Measurements from ENCODE around the gene SIL1.
"Not testable (repeated sequence)": the region's sequence is repeated elsewhere in the genome, so short reads cannot be mapped to it uniquely, and the experiment has no call there.

The SIL1 gene

DNA sequence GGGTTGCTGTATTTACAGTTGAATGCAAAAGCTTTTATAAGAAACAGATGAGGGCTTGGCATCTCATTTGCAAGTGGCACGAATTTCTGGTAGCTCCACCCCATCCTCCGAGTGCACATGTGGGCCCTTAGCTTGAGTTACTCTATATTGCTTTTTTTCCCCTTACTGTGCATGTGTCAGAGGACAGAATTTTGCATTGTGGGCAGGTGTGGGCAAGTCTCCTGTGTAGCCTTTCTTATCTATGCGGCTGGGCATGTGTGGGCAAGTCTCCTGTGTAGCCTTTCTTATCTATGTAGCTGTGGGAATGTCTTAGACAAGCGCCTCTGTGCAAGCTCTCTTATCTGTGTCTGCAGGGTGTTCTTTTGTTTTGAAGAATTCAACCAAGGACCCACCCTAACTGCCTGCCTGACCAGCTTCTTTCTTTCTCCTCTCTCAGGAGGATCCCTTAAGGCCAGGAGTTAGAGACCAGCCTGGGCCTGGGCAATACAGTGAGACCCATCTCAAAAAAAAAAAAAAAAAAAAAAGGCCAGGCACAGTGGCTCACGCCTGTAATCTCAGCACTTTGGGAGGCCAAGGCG, 34.1 kb upstream of the SIL1 start:
- TF ChIP-seq, protein P1, sequence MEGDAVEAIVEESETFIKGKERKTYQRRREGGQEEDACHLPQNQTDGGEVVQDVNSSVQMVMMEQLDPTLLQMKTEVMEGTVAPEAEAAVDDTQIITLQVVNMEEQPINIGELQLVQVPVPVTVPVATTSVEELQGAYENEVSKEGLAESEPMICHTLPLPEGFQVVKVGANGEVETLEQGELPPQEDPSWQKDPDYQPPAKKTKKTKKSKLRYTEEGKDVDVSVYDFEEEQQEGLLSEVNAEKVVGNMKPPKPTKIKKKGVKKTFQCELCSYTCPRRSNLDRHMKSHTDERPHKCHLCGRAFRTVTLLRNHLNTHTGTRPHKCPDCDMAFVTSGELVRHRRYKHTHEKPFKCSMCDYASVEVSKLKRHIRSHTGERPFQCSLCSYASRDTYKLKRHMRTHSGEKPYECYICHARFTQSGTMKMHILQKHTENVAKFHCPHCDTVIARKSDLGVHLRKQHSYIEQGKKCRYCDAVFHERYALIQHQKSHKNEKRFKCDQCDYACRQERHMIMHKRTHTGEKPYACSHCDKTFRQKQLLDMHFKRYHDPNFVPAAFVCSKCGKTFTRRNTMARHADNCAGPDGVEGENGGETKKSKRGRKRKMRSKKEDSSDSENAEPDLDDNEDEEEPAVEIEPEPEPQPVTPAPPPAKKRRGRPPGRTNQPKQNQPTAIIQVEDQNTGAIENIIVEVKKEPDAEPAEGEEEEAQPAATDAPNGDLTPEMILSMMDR (conservative IDR thresholded peaks at IDR 0.05; ENCODE audit: low read depth, low read length), result no peak
- no peak for DNase-seq (ENCODE audit: low read depth)
- no peak overlapping the region for H3K4me3 ChIP-seq (ENCODE audit: low read depth, low read length)

DNA sequence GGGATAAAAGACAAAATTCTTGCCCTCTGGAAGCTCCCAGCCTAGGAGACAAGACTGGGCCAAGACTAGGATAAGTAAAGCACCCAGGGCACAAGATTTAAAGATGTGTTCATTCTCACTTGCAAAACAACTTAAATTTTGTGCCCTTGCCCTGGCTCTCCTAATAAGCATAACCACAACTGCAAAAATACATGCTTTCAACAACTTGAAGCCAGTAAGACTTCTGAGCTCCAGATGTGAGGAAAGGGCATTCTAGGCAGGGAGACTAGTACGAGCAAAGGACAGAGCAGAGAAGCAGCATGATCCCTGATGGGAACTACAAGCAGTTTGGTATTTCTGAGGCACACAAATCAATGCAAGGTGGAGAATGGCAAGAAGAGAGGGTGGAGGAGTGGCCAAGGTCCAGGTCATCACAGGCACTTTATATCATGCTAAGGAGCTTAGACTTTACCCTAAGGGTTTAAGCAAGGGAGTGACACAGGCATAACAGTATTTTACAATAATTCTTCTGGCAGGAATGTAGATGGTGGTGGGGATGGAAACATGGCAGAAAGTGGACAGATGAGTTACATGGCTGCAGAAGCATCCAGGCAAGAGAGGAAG, 30.1 kb upstream of the SIL1 start:
- no peak overlapping the region for H3K4me3 ChIP-seq (ENCODE audit: low read depth, low read length)
- TF ChIP-seq, protein P1 (conservative IDR thresholded peaks at IDR 0.05; ENCODE audit: low read depth, low read length), result no peak
- DNase-seq (ENCODE audit: low read depth), result no peak

DNA sequence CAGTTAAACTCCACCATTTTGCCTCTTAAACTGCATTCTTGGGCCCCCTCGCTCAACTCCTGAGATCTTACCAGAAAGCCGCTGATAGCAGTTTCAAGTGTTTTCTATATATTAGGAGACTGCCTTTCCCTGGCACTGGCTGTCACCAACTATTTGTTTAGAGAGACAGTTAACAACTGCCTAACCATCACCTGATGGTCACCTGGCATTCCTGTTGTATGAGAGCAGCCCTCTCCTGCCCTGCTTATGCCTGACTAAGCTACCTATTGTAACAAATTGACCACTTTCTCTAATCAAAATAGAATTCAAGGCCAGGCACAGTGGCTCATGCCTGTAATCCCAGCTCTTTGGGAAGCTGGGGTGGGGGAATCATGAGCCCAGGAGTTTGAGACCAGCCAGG, 28.0 kb upstream of the SIL1 start:
- TF ChIP-seq, protein P1 (conservative IDR thresholded peaks at IDR 0.05; ENCODE audit: low read depth, low read length), result no peak
- no peak for DNase-seq (ENCODE audit: low read depth)
- no peak overlapping the region for H3K4me3 ChIP-seq (ENCODE audit: low read depth, low read length)

DNA sequence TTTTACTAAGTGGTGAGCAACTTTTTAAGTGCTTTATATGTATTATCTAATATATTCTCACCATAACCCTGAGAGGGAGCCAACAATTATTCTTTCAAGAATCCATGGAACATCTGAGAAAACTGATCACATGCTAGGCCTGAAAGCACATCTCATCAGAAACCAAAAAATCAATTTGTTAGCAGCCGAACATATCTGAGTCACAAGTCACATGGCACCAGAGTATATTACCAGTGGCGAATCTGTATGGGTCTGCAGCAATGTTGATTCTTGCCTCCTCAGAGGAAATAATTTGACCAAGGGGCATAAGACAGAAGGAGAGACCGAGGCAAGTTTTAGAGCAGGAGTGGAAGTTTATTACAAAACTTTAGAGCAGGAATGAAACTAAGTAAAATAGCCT, 25.3 kb upstream of the SIL1 start:
- TF ChIP-seq, protein P1 (conservative IDR thresholded peaks at IDR 0.05; ENCODE audit: low read depth, low read length), result no peak
- DNase-seq (ENCODE audit: low read depth), result no peak
- H3K4me3 ChIP-seq (ENCODE audit: low read depth, low read length), result no peak overlapping the region

DNA sequence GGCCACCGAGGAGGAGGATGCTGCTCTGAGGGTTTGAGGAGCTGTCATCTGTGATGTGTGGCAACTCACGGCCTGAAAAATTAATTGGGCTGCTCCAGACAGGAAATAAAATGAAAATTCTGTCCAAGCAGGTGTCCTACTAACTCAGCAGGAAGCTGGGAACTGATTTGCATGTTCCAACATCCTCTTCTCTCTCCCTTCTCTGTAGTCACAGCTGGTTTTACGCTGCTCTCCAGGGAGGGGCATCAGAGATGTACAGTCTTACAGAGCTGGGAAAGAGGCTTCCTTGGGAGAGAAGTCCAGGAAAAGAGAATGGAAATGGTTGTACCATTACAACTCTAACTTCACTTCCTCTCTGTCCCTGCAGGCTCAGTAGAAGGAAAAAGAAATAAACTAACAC, 24.2 kb upstream of the SIL1 start:
- DNase-seq (ENCODE audit: low read depth), result no peak
- TF ChIP-seq, protein P1 (conservative IDR thresholded peaks at IDR 0.05; ENCODE audit: low read depth, low read length), result no peak
- H3K4me3 ChIP-seq (ENCODE audit: low read depth, low read length), result no peak overlapping the region

DNA sequence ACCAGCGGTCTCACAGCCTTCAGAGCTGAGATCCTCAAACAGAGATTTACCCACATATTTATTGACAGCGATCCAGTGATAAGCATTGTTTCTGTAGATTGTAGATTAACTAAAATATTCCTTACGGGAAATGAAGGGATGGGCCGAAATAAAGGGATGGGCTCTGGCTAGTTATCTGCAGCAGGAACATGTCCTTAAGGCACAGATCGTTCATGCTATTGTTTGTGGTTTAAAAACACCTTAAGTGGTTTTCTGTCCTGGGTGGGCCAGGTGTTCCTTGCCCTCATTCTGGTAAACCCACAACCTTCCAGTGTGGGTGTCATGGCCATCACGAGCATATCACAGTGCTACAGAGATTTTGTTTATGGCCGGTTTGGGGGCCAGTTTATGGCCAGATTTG, 19.9 kb upstream of the SIL1 start:
- DNase-seq (ENCODE audit: low read depth); H3K4me3 ChIP-seq (ENCODE audit: low read depth, low read length): not testable (repeated sequence)

DNA sequence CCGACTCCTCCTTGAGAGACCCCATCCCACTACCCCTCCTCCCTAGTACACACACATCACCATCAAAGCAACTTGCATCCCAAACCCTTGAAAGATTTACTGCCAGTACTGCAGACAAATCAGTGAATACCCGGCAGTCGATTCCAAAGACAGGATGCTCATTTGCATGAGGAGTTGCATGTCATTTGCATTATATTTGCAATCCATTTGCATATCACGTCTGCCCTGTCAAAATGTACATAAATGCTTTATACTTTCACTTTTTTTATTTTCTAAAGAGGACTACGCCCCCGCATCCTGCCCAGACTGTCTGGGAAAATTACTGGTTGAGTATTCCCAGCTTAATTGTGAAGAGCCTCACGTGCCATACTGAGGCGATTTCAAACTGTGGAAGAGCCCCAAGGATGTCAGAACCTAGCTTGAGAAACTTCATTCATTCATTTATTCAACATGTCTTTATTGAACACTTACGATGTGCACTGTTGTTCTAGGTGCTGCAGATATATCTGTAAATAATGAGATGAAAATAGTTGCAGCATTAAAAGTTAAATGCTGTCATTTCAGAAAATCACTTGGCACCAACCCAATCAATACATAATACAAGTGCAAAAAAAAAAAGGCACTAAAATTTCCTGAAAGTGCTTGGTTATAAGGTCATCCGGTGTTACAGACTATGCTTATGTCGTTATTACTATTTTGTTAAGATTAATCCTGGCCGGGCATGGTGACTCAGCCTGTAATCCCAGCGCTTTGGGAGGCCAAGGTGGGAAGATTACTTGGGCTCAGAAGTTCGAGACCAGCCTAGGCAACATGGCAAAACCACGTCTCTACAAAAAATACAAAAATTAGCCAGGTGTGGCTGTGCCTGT, 17.2 kb upstream of the SIL1 start:
- no peak overlapping the region for H3K4me3 ChIP-seq (ENCODE audit: low read depth, low read length)
- DNase-seq (ENCODE audit: low read depth), result peak; percentile 28
- TF ChIP-seq, protein P1 (conservative IDR thresholded peaks at IDR 0.05; ENCODE audit: low read depth, low read length), result no peak

All from choroid plexus epithelial cell (primary cell).